GM12891 (cell line): Measurements from ENCODE around the gene TLR7.

Experiments
- POLR2A ChIP-seq: IDR thresholded peaks from 2 replicates; pipeline ENCODE4 v1.6.1; 2011; ENCODE audit warnings: low read depth, low read length, control low read depth
- POLR2AphosphoS5 ChIP-seq: IDR thresholded peaks from 2 replicates; pipeline ENCODE4 v1.6.1; 2011; ENCODE audit warnings: low read depth, low read length, control low read depth
- POU2F2 ChIP-seq: IDR thresholded peaks from 2 replicates; pipeline ENCODE4 v1.6.1; 2011; ENCODE audit warnings: low read depth, mild to moderate bottlenecking, control low read depth, low read length, moderate library complexity
- SPI1 ChIP-seq: IDR thresholded peaks from 2 replicates; pipeline ENCODE4 v1.6.1; 2011; ENCODE audit warnings: low read depth, low read length, control low read depth
- TAF1 ChIP-seq: IDR thresholded peaks from 2 replicates; pipeline ENCODE4 v1.6.1; 2011; ENCODE audit warnings: low read depth, low read length, control low read depth

GRCh38 chrX:12917753-12918152 lies 50.9 kb downstream of the TLR7 start:
- TF ChIP-seq POLR2A: no peak
- no peak for TF ChIP-seq SPI1
- TF ChIP-seq POLR2AphosphoS5: no peak
- TF ChIP-seq POU2F2: no peak
- no peak for TF ChIP-seq TAF1
